Peyer's patch (tissue), 4 donors: ENCODE data around the gene PPARA. TPM values are rescaled to one million over a fixed set of nuclear protein-coding genes. Genes with fewer than 3 reads are reported as not detected.

Source experiments
- DNase-seq, 3 donors: peaks; one replicate each; pipeline ENCODE4 v3.0.0-alpha.2; 2017 to 2019
- H3K27ac ChIP-seq, 4 donors: fragments of 200-600 bp; sonication (generic); one replicate each; pipeline ENCODE4 v1.5.1; 2016 to 2019
- H3K27me3 ChIP-seq, 2 donors: fragments of 200-600 bp; sonication (generic); one replicate each; pipeline ENCODE4 v1.5.1; 2019
- H3K36me3 ChIP-seq, 3 donors: fragments of 200-600 bp; sonication (generic); one replicate each; pipeline ENCODE4 v1.5.1; 2016 to 2019
- H3K4me1 ChIP-seq, 4 donors: fragments of 200-600 bp; sonication (generic); one replicate each; pipeline ENCODE4 v1.5.1; 2016 to 2019
- H3K4me3 ChIP-seq, 4 donors: fragments of 200-600 bp; sonication (generic); 1 replicate in 3 of 4; 2 replicates in 1 of 4; pipeline ENCODE4 v1.5.1; 2016 to 2019; ENCODE audit warnings: mild to moderate bottlenecking in 1 of 4
- H3K9me3 ChIP-seq, 4 donors: fragments of 200-600 bp; sonication (generic); one replicate each; pipeline ENCODE4 v1.5.1; 2016 to 2019; ENCODE audit warnings: mild to moderate bottlenecking in 1 of 4
- POLR2A ChIP-seq, 2 donors: fragments of 450-650 bp; IDR thresholded peaks; one replicate each; pipeline ENCODE4 v1.5.1; 2017; ENCODE audit warnings: antibody characterized with exemption in 2 of 2, mild to moderate bottlenecking in 2 of 2, moderate library complexity in 2 of 2
- total RNA-seq, 4 donors: library from RNA; depleted of rRNA; stranded (reverse); fragments of >200 nt; gene quantifications; one replicate each; pipeline ENCODE4 v1.1.0, GENCODE V29; 2016
- TF ChIP-seq, protein P1 (sequence below), 6 experiments: fragments of 450-650 bp in 4 of 6; fragments of 200-600 bp in 2 of 6; sonication (generic) in 1 of 6; IDR thresholded peaks; one replicate each; pipeline ENCODE4 v1.5.1; 2017 to 2019; ENCODE audit warnings: antibody characterized with exemption in 6 of 6, mild to moderate bottlenecking in 3 of 6, moderate library complexity in 1 of 6

Gene PPARA
- total RNA-seq, 4 donors from 2014 or later: 21.5 to 231 (median 189) TPM

DNA sequence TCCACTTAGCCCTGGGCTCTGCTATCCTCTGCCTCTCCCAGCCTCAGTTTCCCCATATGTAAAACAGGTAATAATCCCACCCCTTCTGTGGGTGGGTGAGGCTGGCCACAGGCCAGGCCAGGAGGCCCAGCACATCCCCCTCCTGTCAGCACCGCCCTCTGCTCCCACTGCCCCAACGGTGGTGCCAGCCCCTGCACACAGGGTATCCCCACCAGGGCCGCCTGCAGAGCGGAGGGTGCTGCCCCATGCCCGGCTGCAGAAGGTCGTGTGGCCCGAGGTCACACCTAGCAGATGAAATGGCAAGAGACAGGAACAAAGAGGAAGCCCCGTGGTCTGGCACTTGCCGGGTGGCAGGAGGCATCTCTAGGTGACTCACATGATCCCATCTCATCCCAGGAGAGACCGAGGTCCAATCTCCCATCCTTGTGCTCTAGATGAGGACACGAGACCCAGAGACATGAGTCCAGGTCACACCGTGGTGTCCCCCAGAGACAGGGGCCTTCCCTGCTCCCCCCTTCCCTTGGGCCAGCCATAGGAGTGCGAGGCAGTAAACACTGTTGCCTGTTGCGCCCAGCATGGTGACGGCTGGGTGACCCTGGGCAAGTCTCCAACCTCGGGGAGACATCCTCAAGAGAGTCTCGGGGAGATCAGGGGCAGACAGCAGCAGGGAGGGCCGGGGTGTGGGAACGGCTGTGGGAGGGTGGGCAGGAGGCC lies 27.2 kb upstream of the PPARA start:
- H3K9me3 ChIP-seq: no peaks in the 10 kb centered on the region
- TF ChIP-seq POLR2A (IDR thresholded peaks at IDR 0.05): no peak
- TF ChIP-seq, protein P1, sequence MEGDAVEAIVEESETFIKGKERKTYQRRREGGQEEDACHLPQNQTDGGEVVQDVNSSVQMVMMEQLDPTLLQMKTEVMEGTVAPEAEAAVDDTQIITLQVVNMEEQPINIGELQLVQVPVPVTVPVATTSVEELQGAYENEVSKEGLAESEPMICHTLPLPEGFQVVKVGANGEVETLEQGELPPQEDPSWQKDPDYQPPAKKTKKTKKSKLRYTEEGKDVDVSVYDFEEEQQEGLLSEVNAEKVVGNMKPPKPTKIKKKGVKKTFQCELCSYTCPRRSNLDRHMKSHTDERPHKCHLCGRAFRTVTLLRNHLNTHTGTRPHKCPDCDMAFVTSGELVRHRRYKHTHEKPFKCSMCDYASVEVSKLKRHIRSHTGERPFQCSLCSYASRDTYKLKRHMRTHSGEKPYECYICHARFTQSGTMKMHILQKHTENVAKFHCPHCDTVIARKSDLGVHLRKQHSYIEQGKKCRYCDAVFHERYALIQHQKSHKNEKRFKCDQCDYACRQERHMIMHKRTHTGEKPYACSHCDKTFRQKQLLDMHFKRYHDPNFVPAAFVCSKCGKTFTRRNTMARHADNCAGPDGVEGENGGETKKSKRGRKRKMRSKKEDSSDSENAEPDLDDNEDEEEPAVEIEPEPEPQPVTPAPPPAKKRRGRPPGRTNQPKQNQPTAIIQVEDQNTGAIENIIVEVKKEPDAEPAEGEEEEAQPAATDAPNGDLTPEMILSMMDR (IDR thresholded peaks at IDR 0.05): no peak
- DNase-seq: no peak
- no peak overlapping the region for H3K4me3 ChIP-seq
- H3K27me3 ChIP-seq: no peaks in the 10 kb centered on the region
- no peak overlapping the region for H3K27ac ChIP-seq
- no peaks in the 10 kb centered on the region for H3K36me3 ChIP-seq
- H3K4me1 ChIP-seq: peaks cover 0 to 12% (median 4%) of the 10 kb centered on the region in 4 donors

DNA sequence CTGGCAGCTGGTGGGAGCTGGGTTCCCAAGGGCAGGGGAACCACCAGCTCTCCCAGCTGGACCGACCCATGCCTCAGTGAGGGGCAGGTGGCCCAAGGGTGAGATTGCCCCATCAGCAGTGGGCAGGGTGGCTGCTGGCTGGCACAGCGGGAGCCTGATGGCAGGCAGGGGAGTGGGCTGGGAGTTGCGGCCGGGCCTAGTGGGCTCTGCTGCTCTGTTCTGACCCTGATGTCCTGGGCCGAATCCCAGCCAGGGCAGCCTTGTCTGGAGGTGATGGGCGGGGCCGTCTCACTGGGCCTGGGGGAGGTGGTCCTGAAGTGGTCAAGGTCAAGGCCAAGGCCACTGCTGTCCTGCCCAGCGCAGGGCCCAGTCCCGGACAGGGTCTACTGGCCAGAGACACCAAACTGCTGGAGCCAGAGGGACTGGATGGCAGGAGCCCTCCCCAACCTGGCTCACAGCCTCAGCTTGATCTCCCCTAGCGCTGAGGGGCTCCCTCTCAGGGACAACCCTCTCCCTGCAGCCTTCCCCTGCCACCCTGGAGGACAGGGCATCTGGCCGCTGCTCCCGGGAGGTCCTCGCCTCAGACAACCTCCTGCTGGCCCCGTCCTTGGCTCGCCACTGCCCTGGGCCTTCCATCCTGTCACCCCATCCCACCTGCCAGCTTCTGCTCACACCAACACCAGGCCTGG lies 26.5 kb upstream of the PPARA start:
- no peak for TF ChIP-seq POLR2A (IDR thresholded peaks at IDR 0.05)
- TF ChIP-seq, protein P1 (IDR thresholded peaks at IDR 0.05): no peak
- Histone ChIP-seq H3K27me3 (no peaks in the 10 kb centered on the region), H3K4me3 (no peak overlapping the region), H3K27ac (no peak overlapping the region), H3K4me1 (peaks cover 0 to 12% (median 4%) of the 10 kb centered on the region in 4 donors), H3K9me3 (no peaks in the 10 kb centered on the region), H3K36me3 (no peaks in the 10 kb centered on the region)
- DNase-seq: no peak

DNA sequence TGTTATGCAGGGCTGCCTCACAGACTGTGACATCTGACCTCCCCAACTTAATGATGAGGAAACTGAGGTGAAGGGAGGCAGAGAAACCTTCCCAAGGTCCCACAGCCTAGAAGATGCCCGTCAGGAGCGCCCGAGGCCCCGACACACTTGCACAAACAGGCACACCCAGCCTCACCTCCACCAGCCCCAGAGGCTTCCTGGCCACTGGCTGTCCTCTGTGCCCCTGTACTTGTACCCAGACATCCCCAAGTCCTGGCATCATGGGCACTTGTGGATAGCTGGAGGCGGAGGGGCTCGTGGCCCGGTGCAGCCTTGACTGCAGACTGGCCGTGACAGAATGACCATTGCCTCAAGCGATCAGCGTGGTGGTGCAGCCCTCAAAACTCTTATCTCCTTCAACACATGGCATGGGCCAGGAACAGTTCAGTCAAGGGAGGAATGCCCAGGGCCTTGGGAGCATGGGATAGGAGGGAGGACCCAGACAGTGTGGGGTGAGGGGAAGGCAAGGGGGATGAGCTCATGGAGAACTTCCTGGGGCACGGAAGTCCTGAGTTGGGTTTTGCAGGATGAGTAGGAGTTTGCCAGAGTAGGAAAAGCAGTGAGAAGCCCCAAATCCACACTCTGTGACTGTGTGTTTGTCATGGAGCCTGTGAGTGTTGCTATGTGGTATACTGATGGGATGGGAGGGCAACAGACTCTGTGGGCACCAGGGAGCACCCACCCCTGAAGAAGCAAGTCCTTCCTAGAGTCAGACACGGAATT lies 25.8 kb upstream of the PPARA start:
- no peak for DNase-seq
- TF ChIP-seq POLR2A (IDR thresholded peaks at IDR 0.05): no peak
- TF ChIP-seq, protein P1 (IDR thresholded peaks at IDR 0.05): no peak
- H3K9me3 ChIP-seq: no peaks in the 10 kb centered on the region
- no peak overlapping the region for H3K27ac ChIP-seq
- no peaks in the 10 kb centered on the region for H3K36me3 ChIP-seq
- peaks cover 0 to 12% (median 7%) of the 10 kb centered on the region in 4 donors for H3K4me1 ChIP-seq
- H3K4me3 ChIP-seq: no peak overlapping the region
- no peaks in the 10 kb centered on the region for H3K27me3 ChIP-seq

DNA sequence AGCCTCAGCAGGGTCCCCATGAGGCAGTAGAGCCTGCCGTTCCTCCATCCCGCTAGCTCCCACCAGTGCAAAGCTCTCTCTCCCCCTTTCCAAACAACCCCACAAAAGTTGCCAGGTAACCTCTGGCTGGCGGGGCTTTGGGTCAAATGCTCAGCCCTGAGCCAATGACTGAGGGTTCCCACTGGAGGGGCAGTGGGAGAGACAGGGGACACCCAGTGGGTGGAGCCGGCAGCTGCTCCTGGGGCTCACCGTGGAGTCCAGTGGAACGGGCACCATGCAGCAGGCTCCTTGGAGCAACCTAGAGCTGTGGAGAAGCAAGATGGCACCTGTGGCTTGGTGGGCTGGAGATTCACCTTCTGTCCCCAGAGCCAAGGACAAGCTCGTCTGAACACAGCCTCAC lies 25.0 kb upstream of the PPARA start:
- no peak for DNase-seq
- Histone ChIP-seq H3K4me3 (no peak overlapping the region), H3K4me1 (peaks cover 0 to 12% (median 7%) of the 10 kb centered on the region in 4 donors), H3K9me3 (no peaks in the 10 kb centered on the region), H3K36me3 (no peaks in the 10 kb centered on the region), H3K27me3 (no peaks in the 10 kb centered on the region), H3K27ac (peak overlapping the region in 1 of 4 donors; percentile 93)
- no peak for TF ChIP-seq POLR2A (IDR thresholded peaks at IDR 0.05)
- TF ChIP-seq, protein P1 (IDR thresholded peaks at IDR 0.05): no peak

DNA sequence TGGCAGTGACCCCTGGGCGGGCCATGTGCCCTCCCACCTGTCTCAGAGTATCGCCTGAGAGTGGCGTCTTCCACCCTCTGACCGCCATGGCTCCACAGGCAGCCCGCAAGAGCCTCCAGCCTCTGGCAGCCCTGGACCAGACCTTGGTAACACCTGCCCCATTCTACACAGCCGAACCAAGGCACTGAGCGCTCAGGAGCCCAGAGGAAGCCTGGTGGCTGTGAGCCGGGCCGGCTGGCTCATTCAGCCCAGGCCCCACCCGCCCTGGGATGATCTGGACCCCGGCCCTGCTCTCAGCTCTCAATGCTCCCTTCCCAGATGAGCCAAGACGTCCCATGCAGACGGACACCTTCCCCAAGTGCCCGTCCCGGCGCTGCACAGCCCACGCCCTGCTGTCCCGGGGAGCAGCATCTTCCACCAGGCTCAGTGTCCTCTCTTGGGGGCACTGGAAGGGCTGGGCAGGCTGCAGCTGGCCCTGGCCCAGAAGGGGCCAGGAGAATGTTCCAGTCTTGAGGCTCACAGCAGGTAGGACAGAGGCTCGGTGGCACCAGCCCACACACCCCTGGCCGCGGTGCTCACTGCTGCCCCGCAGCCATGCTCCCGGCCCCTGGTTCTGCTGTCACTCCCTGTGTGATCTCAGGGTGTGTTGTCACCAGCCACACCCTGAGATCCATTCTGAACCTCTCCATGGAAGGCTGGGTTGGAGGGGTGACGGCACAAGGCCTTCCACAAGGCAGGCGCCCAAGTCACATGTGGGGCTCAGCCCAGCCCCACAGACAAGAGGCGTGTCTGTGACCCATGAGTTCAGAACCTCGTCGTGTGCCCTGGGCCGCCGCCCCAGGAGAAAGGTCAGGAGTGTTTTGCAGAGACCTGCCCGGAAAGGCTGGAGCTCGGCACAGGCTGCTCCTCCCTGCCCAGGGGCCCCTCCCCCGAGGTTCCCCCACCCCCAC lies 24.2 kb upstream of the PPARA start:
- Histone ChIP-seq H3K27me3 (no peaks in the 10 kb centered on the region), H3K36me3 (no peaks in the 10 kb centered on the region), H3K4me1 (peaks cover 0 to 12% (median 7%) of the 10 kb centered on the region in 4 donors), H3K9me3 (no peaks in the 10 kb centered on the region), H3K27ac (peak overlapping the region in 3 of 4 donors; percentile 70 to 93 (median 84)), H3K4me3 (no peak overlapping the region)
- TF ChIP-seq POLR2A (IDR thresholded peaks at IDR 0.05): peak; percentile 68 to 85
- TF ChIP-seq, protein P1 (IDR thresholded peaks at IDR 0.05): peak in 2 of 6 experiments; percentile 7 to 9
- peak in 2 of 3 donors; percentile 92 to 95 for DNase-seq
